GM19043 (cell line): ENCODE data around the gene GNAZ.
"Not testable (repeated sequence)": the region's sequence is repeated elsewhere in the genome, so short reads cannot be mapped to it uniquely, and the experiment has no call there.

Experiments
- ATAC-seq: cut with Tn5 transposase; IDR thresholded peaks from one replicate; pipeline ENCODE4 v1.9.1; 2021; ENCODE audit warnings: low read depth; ENCODE audit not compliant: unreplicated experiment

Gene GNAZ

DNA sequence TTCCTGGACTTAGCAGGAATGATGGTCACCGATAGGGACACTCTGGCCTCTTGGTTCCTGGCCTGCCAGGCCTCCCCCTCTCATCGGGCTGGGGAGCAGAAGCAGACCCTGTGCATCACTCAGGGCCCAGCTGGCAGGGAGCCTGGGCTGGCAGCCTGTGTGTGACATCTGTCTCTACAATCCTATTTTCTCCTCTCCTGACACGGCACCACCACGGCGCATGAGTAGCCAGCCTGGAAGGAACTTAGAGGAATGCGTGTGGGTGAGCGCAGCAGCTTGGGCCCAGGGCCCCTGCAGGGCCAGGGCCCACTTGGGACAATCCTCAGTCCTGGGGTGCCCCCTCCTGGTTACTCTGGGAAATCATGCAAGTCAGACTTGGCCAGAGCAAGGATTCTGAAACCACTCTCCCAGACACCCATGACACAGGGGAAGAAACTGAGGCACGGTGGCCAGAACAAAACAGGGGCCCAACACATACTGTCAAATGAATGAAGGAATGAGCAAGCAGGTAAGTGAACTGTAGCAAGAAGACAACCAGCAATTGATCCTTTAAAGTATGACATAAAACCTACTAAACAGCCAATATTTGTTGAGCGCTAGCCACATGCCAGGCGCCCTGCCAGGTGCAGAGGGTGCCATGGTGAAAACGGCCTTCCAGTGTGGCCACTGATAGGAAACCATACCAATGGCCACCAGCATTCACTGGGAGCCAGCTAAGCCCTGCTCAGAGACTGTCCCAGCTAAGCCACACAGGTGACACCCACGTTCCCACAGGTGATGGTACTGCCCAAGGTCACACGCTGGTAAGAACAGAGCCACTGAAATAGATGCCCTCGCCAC, 58.2 kb downstream of the GNAZ start:
- no peak for ATAC-seq

DNA sequence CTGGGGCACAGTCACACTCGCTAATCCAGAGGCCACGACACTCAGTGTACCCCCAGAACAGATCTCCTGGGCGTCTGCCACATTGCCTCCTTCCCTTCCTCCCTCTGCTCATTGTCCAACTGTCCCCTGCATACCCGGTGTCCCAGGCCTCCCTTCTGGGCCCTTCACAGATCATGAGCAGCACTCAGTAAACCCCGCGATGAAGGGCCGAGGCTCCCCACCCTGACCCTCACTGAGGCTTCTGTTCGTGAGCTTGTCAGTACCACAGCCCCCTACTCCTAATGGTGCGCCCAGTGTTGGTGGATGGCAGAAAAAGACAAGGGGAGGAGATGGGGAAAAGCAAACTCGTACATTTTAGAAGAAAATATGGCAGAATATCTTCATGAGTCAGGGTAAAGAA, 58.8 kb downstream of the GNAZ start:
- ATAC-seq: no peak

DNA sequence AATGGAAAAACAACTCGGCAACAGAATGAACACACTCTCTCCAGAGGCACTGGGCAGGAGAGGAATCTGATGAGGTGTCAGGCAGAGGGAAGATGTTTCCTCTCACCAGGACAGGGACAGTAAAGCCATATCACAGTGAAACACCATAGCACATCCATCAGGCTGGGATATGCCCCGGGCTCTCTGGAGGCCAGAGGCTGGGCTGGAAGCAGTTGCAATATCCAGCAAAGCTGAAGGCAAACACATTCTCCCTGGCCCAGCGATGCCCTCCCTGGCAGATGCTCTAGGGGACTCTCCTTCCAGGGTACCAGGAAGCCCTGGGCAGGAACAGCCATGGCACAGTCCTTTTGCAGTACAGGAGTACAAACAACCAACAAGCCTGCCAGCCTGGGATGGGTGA, 60.4 kb downstream of the GNAZ start:
- ATAC-seq: no peak

DNA sequence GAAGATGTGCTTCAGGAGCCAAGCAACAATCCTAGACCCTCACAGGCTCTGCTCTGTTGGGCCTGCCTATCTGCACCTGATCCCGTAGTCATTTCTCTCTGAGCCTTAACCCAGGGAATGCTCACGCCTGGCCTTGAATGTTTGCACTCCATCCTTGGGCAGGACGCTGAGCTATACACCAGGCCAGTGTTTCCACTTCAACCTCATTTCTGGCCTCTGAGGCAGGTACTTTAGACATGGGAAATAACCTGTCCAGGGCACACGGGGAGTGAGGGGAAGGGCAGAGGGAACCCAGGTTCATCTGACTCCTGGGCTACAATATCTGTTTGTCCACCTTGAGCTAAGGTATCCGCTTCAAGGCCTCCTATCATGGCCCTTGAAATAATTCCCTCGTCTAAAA, 61.6 kb downstream of the GNAZ start:
- no peak for ATAC-seq

DNA sequence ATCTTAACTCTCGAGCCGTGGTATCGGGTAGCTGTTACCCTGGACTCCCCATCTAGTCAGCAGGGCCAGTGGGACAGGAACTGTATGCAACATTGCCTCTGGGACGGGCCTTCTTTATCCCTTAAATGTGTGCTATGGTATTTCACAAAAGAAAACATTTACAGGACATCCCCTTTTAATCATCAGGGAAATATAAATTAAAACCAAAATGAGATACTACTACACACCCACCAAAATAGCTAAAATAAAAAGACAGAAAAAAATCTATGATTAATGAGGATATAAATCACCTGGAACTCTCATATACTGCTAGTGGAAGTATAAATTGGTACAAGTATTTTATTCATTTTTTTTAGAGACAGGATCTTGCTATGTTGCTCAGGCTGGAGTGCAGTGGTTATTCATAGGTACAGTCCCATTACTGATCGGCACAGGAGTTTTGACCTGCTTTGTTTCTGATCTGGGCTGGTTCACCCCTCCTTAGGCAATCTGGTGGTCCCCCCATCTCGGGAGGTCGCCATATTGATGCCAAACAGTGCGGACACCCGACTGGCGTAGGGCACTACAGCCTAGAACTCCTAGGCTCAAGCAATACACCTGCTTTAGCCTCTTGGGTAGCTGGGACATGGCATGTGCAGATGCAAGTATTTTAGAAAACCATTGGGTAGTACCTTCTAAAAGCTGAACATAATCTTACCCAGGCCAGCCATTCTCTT, 62.2 kb downstream of the GNAZ start:
- ATAC-seq: no peak

DNA sequence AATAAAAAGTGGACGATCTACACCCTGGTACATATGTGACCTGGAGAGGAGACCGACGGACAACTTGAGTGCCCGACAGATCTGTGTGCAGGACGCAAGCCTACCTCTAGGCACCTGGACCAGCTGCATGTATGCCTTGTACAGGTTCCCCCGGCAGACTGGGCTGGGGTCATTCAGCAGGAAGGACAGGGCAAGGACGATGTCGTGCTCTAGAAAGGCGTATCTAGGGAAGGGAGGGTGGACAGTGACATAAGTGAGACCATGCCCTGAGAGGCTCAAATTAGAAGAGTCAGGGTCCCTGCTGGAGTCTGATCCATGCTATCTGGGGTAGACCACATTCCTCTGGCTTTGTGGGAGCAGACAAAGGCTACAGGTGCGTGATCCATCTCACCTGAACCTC, 63.6 kb downstream of the GNAZ start:
- ATAC-seq: no peak

DNA sequence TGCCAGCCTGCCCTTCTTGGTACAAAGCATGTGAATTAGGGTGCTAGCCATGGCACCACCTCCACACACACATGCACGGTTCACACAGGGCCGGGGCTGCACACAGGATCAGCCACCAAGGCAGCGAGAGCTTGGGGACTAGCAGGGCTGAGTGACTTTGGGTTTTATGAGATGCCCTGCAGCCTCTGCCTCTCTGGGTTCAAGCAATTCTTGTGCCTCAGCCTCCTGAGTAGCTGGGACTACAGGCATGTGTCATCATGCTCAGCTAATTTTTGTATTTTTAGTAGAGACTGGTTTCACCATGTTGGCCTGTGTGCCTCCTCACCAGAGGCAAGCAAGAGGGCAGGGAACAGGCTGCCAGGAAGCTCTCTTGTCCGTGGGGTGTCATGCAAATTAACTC, 66.7 kb downstream of the GNAZ start:
- not testable (repeated sequence) for ATAC-seq

DNA sequence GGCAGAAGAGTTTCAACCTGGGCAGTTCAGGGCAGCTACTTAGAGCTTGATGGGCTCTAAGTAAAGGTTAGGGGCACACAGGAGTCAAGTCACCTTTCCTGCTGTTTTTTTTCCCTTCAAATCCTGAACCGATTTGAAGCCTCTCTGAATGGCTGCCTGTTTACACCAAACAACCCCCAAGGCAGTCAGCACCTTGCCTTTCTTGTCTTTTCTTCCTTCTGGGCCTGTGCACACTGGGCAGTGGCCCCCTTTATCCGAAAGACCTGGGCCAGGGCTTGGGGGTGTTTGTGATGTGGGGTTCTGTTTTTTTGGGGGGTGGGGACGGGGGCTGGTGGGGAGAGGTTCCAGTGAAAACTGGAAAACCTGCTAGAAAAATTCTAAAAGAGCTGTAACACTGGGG, 67.1 kb downstream of the GNAZ start:
- ATAC-seq: no peak

DNA sequence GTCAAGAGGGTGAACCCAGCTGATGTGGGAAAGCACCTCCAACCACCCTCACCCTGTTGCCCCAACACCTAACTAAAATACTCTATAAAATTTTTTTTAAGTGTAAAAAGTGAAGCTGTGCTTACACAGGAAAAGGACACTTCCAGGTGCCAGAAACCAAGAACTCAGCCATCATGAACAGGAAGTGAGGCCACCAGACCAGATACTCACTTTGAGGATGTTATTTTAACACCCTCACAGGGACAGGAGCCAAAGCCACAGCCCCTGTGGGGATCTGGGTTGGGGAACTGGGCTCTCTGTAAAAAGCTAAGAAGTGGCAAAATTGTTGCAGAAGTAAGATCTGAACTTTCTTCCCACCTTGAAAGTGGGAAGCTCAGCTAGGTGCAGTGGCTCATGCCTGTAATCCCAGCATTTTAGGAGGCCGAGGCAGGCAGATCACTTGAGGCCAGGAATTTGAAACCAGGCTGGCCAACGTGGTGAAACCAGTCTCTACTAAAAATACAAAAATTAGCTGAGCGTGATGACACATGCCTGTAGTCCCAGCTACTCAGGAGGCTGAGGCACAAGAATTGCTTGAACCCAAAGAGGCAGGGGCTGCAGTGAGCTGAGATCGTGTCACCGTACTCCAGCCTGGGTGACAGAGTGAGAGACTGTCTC, 67.7 kb downstream of the GNAZ start:
- ATAC-seq: no peak

DNA sequence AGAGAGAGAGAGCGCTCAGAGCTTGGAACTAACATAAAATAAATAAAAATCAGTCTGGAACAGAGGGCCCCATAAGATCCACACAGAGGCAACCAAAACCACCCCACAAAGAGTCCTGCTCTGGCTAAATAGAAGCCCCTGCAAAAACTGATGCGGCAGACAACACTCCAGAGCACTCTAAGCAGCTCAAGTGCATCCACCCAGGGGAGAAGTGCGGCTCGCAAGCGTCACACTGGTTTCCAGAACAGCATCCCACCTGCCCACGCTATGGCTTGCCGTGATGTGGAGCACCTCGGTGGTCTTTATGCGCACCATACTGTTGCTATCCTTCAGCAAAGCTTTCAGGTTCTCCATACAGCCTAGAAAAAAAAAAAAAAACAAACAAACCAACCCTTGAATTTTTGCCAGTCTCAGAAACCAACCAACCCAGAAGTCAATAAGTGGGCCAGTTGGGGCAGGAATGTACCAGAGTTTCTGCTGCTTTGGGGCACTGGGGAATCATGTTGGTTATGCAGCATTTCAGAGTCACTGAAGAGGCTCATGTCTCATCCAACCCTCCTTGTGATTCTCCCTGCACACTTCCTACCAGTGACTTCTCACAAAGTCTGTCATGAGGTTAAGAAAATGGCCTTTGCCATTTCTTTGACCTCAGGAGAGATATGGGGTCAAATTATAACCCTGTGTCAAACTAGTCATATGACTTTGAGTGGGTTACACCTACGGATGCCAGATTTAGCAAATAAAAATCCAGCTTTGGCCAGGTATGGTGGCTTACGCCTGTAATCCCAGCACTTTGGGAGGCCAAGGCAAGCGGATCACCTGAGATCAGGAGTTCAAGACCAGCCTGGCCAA, 68.5 kb downstream of the GNAZ start:
- no peak for ATAC-seq

DNA sequence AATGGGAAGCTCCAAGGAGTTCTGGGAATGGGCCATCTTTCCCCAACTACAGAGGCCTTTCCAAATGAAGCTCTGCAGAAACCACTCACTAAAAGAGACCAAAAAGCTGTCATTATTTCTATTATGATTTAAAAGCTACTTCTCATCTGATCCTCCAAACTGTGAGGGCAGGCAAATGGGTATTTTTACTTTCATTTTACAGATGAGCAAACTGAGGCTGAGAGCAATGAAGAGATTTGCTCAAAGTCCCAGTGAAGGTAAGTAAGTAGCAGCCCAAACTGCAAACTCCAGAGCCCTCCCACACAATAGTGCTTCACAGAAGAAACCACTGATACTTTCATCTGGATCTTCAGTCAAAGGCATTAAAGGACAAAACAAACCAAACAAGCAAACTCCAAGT, 70.1 kb downstream of the GNAZ start:
- ATAC-seq: no peak

DNA sequence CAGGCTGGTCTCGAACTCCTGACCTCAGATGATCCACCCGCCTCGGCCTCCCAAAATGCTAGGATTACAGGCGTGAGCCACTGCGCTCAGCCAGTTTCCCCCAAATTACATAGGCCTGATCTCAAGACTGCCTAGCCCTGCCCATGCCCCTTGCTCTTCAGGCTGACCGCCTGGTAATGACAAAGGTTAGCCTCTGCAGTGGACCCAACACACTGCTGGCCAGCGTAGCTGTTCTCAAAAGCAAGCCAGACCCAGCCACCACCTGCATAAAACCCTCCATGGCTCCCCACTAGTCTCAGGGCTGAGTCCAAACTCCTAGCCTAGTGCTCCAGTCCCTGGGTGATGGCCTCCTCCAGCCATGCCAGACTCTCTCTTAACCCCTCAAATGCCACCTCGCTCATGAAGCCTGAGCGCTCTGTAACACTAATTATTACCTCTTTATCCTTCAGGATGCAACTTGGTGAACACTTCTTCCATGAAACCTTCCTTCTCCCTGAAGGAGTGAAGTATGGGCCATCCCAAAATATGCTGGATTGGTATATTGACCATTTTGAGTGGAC, 72.3 kb downstream of the GNAZ start:
- no peak for ATAC-seq

DNA sequence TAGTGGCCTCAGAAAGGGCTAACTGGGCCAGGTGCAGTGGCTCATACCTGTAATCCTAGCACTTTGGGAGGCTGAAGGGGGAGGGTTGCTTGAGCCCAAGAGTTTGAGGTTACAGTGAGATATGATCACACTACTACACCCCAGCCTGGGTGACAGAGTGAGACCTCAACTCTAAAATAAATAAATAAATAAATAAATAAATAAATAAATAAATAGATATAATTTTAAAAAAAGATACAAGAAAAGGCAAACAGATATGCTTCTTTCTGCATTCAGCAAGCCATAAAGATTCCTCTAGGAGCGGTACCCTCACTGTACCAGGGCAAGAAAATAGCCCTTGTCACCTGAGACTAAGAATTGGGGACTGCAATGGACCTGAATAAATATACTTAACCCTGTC, 72.8 kb downstream of the GNAZ start:
- ATAC-seq: no peak

DNA sequence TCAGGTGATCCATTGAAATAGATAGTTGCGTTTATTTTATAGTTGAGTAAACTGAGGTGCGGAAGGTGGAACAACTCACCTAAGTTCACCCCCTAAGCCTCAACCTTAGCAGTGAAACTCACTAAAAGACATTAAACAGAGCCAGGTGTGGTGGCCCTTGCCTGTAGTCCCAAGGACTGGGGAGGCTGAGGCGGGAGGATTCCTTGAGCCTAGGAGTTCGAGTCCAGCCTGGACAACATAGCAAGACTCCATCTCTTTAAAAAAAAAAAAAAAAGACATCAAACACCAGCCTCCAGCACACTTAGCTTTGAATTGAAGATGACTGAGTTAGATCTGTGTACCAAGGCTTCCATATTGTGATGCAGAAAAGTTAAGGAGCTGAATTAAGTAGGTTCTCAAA, 74.1 kb downstream of the GNAZ start:
- ATAC-seq: no peak

DNA sequence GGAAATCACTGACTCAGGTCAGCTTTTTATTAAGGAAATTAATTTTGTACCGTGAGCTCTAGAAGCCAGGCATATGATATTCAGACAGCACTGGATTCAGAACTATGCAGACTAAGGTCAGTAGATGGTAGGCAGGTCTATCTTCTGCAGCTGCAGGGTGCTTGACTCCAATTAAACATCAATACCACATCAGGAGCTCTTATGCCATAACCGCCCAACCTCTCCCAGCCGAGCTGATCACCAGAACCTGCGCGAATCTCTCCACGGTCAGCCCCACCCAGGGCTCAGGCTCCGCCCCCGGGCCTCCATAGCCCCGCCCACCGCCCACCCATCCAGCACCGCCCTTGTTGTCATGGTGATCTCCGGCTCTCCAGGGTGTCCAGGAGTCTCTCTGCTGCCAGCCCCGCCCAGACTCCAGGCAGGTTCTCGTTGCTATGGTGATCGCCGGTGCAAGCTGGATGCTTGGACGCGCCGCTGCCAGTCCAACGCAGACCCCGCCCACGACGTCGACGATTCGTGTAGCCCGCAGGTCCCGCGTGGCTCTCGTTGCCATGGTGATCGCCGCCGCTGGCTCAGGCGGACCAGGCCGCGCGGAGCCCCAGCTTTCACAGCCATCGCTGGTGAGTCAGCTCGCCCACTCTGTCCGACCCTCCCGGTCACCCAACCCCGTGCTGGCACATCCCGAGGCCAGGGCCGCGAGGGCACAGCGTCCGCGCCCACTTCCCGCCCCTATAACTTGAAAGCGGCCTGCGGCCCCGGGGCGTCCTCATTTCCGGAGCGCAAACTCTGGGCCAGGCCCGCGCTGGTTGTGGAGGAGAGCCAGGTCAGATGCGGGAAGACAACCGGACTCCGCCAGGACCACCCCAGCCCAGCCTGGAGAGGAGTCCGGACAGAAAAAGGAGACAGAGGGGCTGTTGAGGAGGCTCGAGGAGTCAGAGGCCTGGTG, 74.9 kb downstream of the GNAZ start, which contains the start of gene RAB36:
TSS of gene RAB36 (plus strand) at position 546 of the 946 bp plus-strand sequence. CDS start 1,140 bp downstream, outside the sequence.
- ATAC-seq: no peak

DNA sequence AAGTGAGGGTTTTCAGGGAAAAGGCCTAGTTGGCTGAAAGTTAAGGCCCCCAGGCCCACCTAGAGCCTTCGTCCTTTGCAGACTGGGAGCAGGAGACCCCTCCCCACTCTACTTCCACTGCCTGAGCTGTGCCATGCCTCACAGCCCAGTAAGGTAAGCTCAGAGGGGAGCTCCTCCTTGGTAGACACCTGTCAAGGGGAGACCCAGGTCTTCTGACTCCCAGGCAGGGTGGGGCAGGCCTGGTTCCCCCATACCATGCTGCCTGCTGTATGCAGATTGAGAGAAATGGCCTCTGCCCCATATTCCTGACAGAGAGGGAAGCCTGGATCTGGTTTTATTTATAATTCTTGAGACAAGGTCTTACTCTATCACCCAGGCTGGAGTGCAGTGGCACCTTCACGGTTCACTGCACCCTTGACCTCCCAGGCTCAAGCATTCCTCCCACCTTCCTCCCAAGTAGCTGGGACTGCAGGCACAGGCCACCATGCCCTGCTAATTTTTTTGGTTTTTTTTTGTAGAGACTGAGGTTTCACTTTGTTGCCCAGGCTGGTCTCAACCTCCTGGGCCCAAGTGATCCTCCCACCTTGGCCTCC, 75.7 kb downstream of the GNAZ start:
- ATAC-seq: no peak

DNA sequence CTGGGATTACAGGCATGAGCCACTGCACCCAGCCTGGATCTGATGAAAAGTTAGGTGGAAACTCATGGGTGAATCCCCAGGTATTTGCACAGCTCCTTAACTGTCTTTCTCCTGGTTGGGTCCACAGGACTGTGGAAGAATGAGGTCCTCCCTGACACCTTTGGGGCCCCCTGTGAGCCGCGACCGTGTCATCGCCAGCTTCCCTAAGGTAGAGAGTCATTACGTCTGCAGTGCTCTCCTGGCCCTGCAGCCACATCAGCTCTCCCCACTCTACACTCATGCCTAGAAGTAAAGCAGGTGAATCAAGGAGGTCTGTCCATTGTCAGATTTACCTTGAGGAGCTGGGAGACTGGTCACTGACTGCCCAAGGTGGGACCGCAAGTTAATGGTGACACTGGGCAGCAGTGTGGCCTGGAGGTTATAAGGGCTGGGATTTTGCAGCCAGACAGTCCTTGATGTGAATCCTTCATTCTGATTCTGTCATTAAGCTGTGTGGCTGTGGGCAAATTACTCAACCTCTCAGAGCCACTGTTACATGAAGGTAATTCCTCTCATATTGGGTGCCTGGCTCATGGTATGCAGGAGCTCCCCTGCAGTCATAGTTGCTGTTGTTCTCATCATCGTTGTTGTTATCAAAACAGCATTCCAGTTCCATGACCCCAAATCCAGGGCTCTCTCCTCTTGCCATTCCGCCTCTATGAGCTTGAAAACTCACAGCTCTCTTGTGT, 76.3 kb downstream of the GNAZ start:
- no peak for ATAC-seq
